IPS DF 6.9 (cell line): Measurements from ENCODE around the gene NTRK1.

Experiments used
- DNase-seq: peaks from one replicate; pipeline ENCODE4 v3.0.0-alpha.2; 2013; ENCODE audit warnings: low read depth, low spot score
- H3K27ac ChIP-seq: one replicate; pipeline ENCODE4 v1.5.1; 2013; ENCODE audit warnings: low read length, control low read depth
- H3K27me3 ChIP-seq: 2 replicates; pipeline ENCODE4 v1.6.1; 2013; ENCODE audit warnings: mild to moderate bottlenecking, low read length; ENCODE audit not compliant: control insufficient read depth, insufficient read depth
- H3K36me3 ChIP-seq: 2 replicates; pipeline ENCODE4 v1.6.1; 2013; ENCODE audit warnings: low read length; ENCODE audit not compliant: control insufficient read depth, insufficient read depth
- H3K4me1 ChIP-seq: 2 replicates; pipeline ENCODE4 v1.6.1; 2013; ENCODE audit warnings: low read length; ENCODE audit not compliant: control insufficient read depth, insufficient read depth
- H3K4me3 ChIP-seq: 2 replicates; pipeline ENCODE4 v1.5.1; 2013; ENCODE audit warnings: mild to moderate bottlenecking, low read length
- H3K9me3 ChIP-seq: 2 replicates; pipeline ENCODE4 v1.6.1; 2013; ENCODE audit warnings: low read length, inconsistent platforms; ENCODE audit not compliant: control insufficient read depth, insufficient read depth
- WGBS: extraction: QIAGEN DNeasy Blood & Tissue Kit; methylation state at CpG from one replicate; pipeline ENCODE4 v1.1.7; 2013; ENCODE audit warnings: mixed read lengths, missing lambda C conversion rate; ENCODE audit not compliant: insufficient read length, insufficient coverage; 5-methylcytosine and 5-hydroxymethylcytosine counted together

Gene NTRK1

GRCh38 chr1:156865865-156866248, 5.2 kb downstream of the NTRK1 start:
- no CpG with 5 or more reads among the region's 4 CpGs for WGBS
- no peak for DNase-seq
- Histone ChIP-seq H3K27me3 (peaks cover 33% of the 10 kb centered on the region), H3K27ac (no peak overlapping the region), H3K36me3 (no peaks in the 10 kb centered on the region), H3K4me1 (peaks cover 3% of the 10 kb centered on the region; the same call in 1 of the 2 replicates), H3K4me3 (no peak overlapping the region), H3K9me3 (no peaks in the 10 kb centered on the region)

- Histone ChIP-seq H3K4me3 (no peak overlapping the region), H3K9me3 (no peaks in the 10 kb centered on the region), H3K27me3 (peaks cover 27% of the 10 kb centered on the region), H3K27ac (no peak overlapping the region), H3K36me3 (no peaks in the 10 kb centered on the region), H3K4me1 (peaks cover 2% of the 10 kb centered on the region; the same call in 1 of the 2 replicates)
- no CpG with 5 or more reads among the region's 12 CpGs for WGBS
- DNase-seq = no peak
These were observed 5.7 kb downstream of the NTRK1 start for GRCh38 chr1:156866249-156866909.

- no CpG with 5 or more reads among the region's 13 CpGs for WGBS
- H3K36me3 ChIP-seq = no peaks in the 10 kb centered on the region
- no peak for DNase-seq
- H3K27me3 ChIP-seq = peaks cover 8% of the 10 kb centered on the region
- peaks cover 2% of the 10 kb centered on the region; the same call in 1 of the 2 replicates for H3K4me1 ChIP-seq
- no peaks in the 10 kb centered on the region for H3K9me3 ChIP-seq
- H3K27ac ChIP-seq = no peak overlapping the region
- no peak overlapping the region for H3K4me3 ChIP-seq
These were observed 7.7 kb downstream of the NTRK1 start for GRCh38 chr1:156868341-156868740.

- no peak overlapping the region for H3K4me3 ChIP-seq
- DNase-seq = no peak
- no peak overlapping the region for H3K27ac ChIP-seq
- WGBS = no CpG with 5 or more reads among the region's 9 CpGs
- H3K9me3 ChIP-seq = no peaks in the 10 kb centered on the region
- H3K4me1 ChIP-seq = peaks cover 2% of the 10 kb centered on the region; the same call in 1 of the 2 replicates
- no peaks in the 10 kb centered on the region for H3K36me3 ChIP-seq
- no peaks in the 10 kb centered on the region; the same call in 1 of the 2 replicates for H3K27me3 ChIP-seq
These were observed 8.8 kb downstream of the NTRK1 start for GRCh38 chr1:156869455-156869854.

- Histone ChIP-seq H3K4me3 (no peak overlapping the region), H3K27ac (no peak overlapping the region), H3K36me3 (no peaks in the 10 kb centered on the region), H3K9me3 (no peaks in the 10 kb centered on the region), H3K4me1 (no peaks in the 10 kb centered on the region), H3K27me3 (no peaks in the 10 kb centered on the region; the same call in 1 of the 2 replicates)
- no CpG with 5 or more reads among the region's 18 CpGs for WGBS
- DNase-seq = no peak
These were observed 13.0 kb downstream of the NTRK1 start for GRCh38 chr1:156873659-156874058.

GRCh38 chr1:156874142-156874541, 13.5 kb downstream of the NTRK1 start:
- WGBS = no CpG with 5 or more reads among the region's 5 CpGs
- no peak overlapping the region for H3K4me3 ChIP-seq
- no peak overlapping the region for H3K27ac ChIP-seq
- H3K4me1 ChIP-seq = no peaks in the 10 kb centered on the region
- H3K36me3 ChIP-seq = no peaks in the 10 kb centered on the region
- DNase-seq = no peak
- no peaks in the 10 kb centered on the region; the same call in 1 of the 2 replicates for H3K27me3 ChIP-seq
- no peaks in the 10 kb centered on the region for H3K9me3 ChIP-seq

- no peak overlapping the region for H3K4me3 ChIP-seq
- no peak overlapping the region for H3K27ac ChIP-seq
- H3K4me1 ChIP-seq = no peaks in the 10 kb centered on the region
- WGBS = no CpG with 5 or more reads among the region's 16 CpGs
- DNase-seq = no peak
- H3K36me3 ChIP-seq = no peaks in the 10 kb centered on the region
- H3K27me3 ChIP-seq = no peaks in the 10 kb centered on the region; the same call in 1 of the 2 replicates
- H3K9me3 ChIP-seq = no peaks in the 10 kb centered on the region
These were observed 14.1 kb downstream of the NTRK1 start for GRCh38 chr1:156874572-156875340.

GRCh38 chr1:156875341-156875615, 14.6 kb downstream of the NTRK1 start:
- no CpG with 5 or more reads among the region's 5 CpGs for WGBS
- no peak overlapping the region for H3K4me3 ChIP-seq
- no peaks in the 10 kb centered on the region for H3K36me3 ChIP-seq
- DNase-seq = no peak
- H3K27ac ChIP-seq = no peak overlapping the region
- H3K27me3 ChIP-seq = no peaks in the 10 kb centered on the region; the same call in 1 of the 2 replicates
- H3K9me3 ChIP-seq = no peaks in the 10 kb centered on the region
- no peaks in the 10 kb centered on the region for H3K4me1 ChIP-seq

GRCh38 chr1:156876281-156876680, 15.6 kb downstream of the NTRK1 start:
- WGBS = no CpG with 5 or more reads among the region's 21 CpGs
- Histone ChIP-seq H3K9me3 (no peaks in the 10 kb centered on the region), H3K4me1 (peaks cover under 1% of the 10 kb centered on the region; the same call in 1 of the 2 replicates), H3K27ac (no peak overlapping the region), H3K27me3 (no peaks in the 10 kb centered on the region; the same call in 1 of the 2 replicates), H3K4me3 (no peak overlapping the region), H3K36me3 (no peaks in the 10 kb centered on the region)
- DNase-seq = no peak

- Histone ChIP-seq H3K27me3 (no peaks in the 10 kb centered on the region; the same call in 1 of the 2 replicates), H3K27ac (no peak overlapping the region)
These were observed 16.9 kb downstream of the NTRK1 start for GRCh38 chr1:156877433-156878170.

More at GRCh38 chr1:156877433-156878170, 16.9 kb downstream of the NTRK1 start:
- no peak for DNase-seq
- Histone ChIP-seq H3K4me3 (no peak overlapping the region), H3K9me3 (no peaks in the 10 kb centered on the region), H3K4me1 (peaks cover 2% of the 10 kb centered on the region; the same call in 1 of the 2 replicates), H3K36me3 (no peaks in the 10 kb centered on the region)
- WGBS = no CpG with 5 or more reads among the region's 5 CpGs
